Measurements from ENCODE around the gene SCGB1D1. TPM values are rescaled to one million over a fixed set of nuclear protein-coding genes. Genes with fewer than 3 reads are reported as not detected.

SCGB1D1 gene
- total and polyA plus RNA-seq, 2 of the 8 experiments (the other 6 are each of a cell fraction or from before 2014, with no cell fraction given), result not detected

- no peak for TF ChIP-seq CEBPB (IDR thresholded peaks at IDR 0.05; ENCODE audit: low read depth, low read length)
- TF ChIP-seq TAF1 (IDR thresholded peaks at IDR 0.05; ENCODE audit: low read depth, low read length), result no peak
- no peak for TF ChIP-seq SRF (IDR thresholded peaks at IDR 0.05; ENCODE audit: low read depth, low read length)
- TF ChIP-seq ASH2L (IDR thresholded peaks at IDR 0.05; ENCODE audit: low read length), result no peak
Measured at GRCh38 chr11:62169935-62170334, 20.1 kb upstream of the SCGB1D1 start (continued).

Data from H1 (cell line).